ENCODE data around the gene TNIK.

GRCh38 chr3:171274222-171274621, 186.0 kb downstream of the TNIK start:
- TF ChIP-seq CTCF (IDR thresholded peaks at IDR 0.05) (no peak), ZFX (IDR thresholded peaks at IDR 0.05; ENCODE audit: borderline replicate concordance) (no peak)
